Fibroblast of lung (primary cell): ENCODE results near the gene PIGA.

Experiments used
- EZH2 ChIP-seq: IDR thresholded peaks from 2 replicates; pipeline ENCODE4 v1.5.1; 2012; ENCODE audit warnings: low read length, control low read depth, mild to moderate bottlenecking; ENCODE audit errors: missing control alignments
- TF ChIP-seq, protein P1 (sequence below), 2 donors: IDR thresholded peaks in 1 of 2; conservative IDR thresholded peaks in 1 of 2; 1 replicate in 1 of 2; 2 replicates in 1 of 2; pipeline ENCODE4 v1.5.1; 2011 to 2012; ENCODE audit warnings: low read length in 2 of 2, control low read depth in 1 of 2, inconsistent platforms in 1 of 2, low read depth in 1 of 2, mild to moderate bottlenecking in 1 of 2

DNA sequence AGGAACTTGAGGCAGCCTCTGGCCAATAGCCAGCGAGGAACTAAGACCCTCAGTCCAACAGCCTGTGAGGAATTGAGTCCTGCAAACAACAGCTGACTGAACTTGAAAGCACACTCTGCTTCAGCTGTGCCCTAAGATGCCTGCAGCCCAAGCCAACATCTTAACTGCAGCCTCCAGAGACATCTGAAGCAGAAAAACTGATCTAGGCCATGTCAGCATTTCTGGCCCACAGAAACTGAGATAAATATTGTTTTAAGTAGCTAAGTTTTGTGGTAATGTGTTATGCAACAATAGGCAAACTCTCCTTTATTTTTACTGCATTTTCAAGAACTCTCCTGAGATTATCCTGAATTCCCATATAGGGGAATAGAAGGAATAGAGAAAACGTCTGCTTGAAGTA is 24.4 kb upstream of the PIGA start:
- TF ChIP-seq, protein P1, sequence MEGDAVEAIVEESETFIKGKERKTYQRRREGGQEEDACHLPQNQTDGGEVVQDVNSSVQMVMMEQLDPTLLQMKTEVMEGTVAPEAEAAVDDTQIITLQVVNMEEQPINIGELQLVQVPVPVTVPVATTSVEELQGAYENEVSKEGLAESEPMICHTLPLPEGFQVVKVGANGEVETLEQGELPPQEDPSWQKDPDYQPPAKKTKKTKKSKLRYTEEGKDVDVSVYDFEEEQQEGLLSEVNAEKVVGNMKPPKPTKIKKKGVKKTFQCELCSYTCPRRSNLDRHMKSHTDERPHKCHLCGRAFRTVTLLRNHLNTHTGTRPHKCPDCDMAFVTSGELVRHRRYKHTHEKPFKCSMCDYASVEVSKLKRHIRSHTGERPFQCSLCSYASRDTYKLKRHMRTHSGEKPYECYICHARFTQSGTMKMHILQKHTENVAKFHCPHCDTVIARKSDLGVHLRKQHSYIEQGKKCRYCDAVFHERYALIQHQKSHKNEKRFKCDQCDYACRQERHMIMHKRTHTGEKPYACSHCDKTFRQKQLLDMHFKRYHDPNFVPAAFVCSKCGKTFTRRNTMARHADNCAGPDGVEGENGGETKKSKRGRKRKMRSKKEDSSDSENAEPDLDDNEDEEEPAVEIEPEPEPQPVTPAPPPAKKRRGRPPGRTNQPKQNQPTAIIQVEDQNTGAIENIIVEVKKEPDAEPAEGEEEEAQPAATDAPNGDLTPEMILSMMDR (conservative IDR thresholded peaks at IDR 0.05 in 1 of 2, IDR thresholded peaks at IDR 0.05 in 1 of 2; ENCODE audit: low read depth in 1 of 2, low read length in 2 of 2), result no peak
- no peak for TF ChIP-seq EZH2
